HEK293T (cell line): ENCODE data around the gene PKNOX1.

ENCODE experiments used
- CTCF ChIA-PET: fragments of 350-600 bp; formaldehyde crosslinking; extraction: SDS; loops from one replicate; lab custom pipeline; 2021; ENCODE audit warnings: antibody characterized with exemption, inconsistent platforms; lab: Yijun Ruan, JAX
- POLR2A ChIA-PET: fragments of 350-600 bp; formaldehyde crosslinking; extraction: SDS; loops from one replicate; lab custom pipeline; 2020; ENCODE audit warnings: antibody characterized with exemption, inconsistent platforms; lab: Yijun Ruan, JAX
- DNase-seq: peaks from one replicate; pipeline ENCODE4 v3.0.0; 2012; ENCODE audit warnings: mixed read lengths; ENCODE audit errors: extremely low spot score
- ARNT ChIP-seq: fragments of 450-650 bp; IDR thresholded peaks from 2 replicates; pipeline ENCODE4 v1.6.1; 2017; ENCODE audit warnings: mild to moderate bottlenecking
- BHLHE40 ChIP-seq: fragments of 450-650 bp; IDR thresholded peaks from 2 replicates; pipeline ENCODE4 v1.6.1; 2016; ENCODE audit warnings: mild to moderate bottlenecking, moderate library complexity, borderline replicate concordance
- CTBP1 ChIP-seq: fragments of 450-650 bp; IDR thresholded peaks from 2 replicates; pipeline ENCODE4 v1.6.1; 2016; ENCODE audit warnings: borderline replicate concordance
- ELF4 ChIP-seq: fragments of 450-650 bp; IDR thresholded peaks from 2 replicates; pipeline ENCODE4 v1.6.1; 2017; ENCODE audit warnings: antibody characterized with exemption
- FOXA1 ChIP-seq: fragments of 450-650 bp; IDR thresholded peaks from 2 replicates; pipeline ENCODE4 v1.6.1; 2016; ENCODE audit warnings: mild to moderate bottlenecking
- FOXK2 ChIP-seq: fragments of 450-650 bp; IDR thresholded peaks from 2 replicates; pipeline ENCODE4 v1.6.1; 2016; ENCODE audit warnings: mild to moderate bottlenecking
- FOXM1 ChIP-seq: fragments of 450-650 bp; IDR thresholded peaks from 2 replicates; pipeline ENCODE4 v1.6.1; 2017; ENCODE audit warnings: mild to moderate bottlenecking, borderline replicate concordance
- HDGF ChIP-seq: fragments of 450-650 bp; IDR thresholded peaks from 2 replicates; pipeline ENCODE4 v1.6.1; 2017; ENCODE audit warnings: antibody characterized with exemption, borderline replicate concordance
- L3MBTL2 ChIP-seq: fragments of 450-650 bp; conservative IDR thresholded peaks from 2 replicates; pipeline ENCODE4 v1.6.1; 2016; ENCODE audit warnings: mild to moderate bottlenecking
- LEF1 ChIP-seq: fragments of 450-650 bp; IDR thresholded peaks from 2 replicates; pipeline ENCODE4 v1.6.1; 2017; ENCODE audit warnings: mild to moderate bottlenecking, borderline replicate concordance
- NFRKB ChIP-seq: fragments of 450-650 bp; IDR thresholded peaks from 2 replicates; pipeline ENCODE4 v1.6.1; 2016; ENCODE audit warnings: mild to moderate bottlenecking, moderate library complexity
- PKNOX1 ChIP-seq: fragments of 450-650 bp; IDR thresholded peaks from 2 replicates; pipeline ENCODE4 v1.6.1; 2016
- SP1 ChIP-seq: fragments of 450-650 bp; IDR thresholded peaks from 2 replicates; pipeline ENCODE4 v1.6.1; 2017
- SUZ12 ChIP-seq: fragments of 450-650 bp; IDR thresholded peaks from 2 replicates; pipeline ENCODE4 v1.6.1; 2016; ENCODE audit warnings: mild to moderate bottlenecking
- TARDBP ChIP-seq: fragments of 450-650 bp; IDR thresholded peaks from 2 replicates; pipeline ENCODE4 v1.6.1; 2016
- ZNF384 ChIP-seq: fragments of 450-650 bp; IDR thresholded peaks from 2 replicates; pipeline ENCODE4 v1.6.1; 2016

PKNOX1 gene

GRCh38 chr21:43020771-43021170 lies 46.4 kb downstream of the PKNOX1 start:
- POLR2A ChIA-PET, result no interaction called here
- no peak for DNase-seq
- TF ChIP-seq SP1, result no peak
- no peak for TF ChIP-seq FOXM1
- no peak for TF ChIP-seq CTBP1
- TF ChIP-seq HDGF, result no peak
- TF ChIP-seq PKNOX1, result no peak
- TF ChIP-seq FOXK2, result no peak
- TF ChIP-seq ELF4, result no peak
- CTCF ChIA-PET, result no interaction called here

- DNase-seq, result no peak
- ChIA-PET POLR2A (no interaction called here), CTCF (no interaction called here)
- TF ChIP-seq ELF4, result no peak
- no peak for TF ChIP-seq ARNT
- no peak for TF ChIP-seq TARDBP
- no peak for TF ChIP-seq FOXK2
- TF ChIP-seq L3MBTL2, result no peak
- no peak for TF ChIP-seq BHLHE40
- no peak for TF ChIP-seq FOXA1
- no peak for TF ChIP-seq FOXM1
- no peak for TF ChIP-seq SP1
- TF ChIP-seq NFRKB, result no peak
- TF ChIP-seq CTBP1, result no peak
- no peak for TF ChIP-seq PKNOX1
- no peak for TF ChIP-seq LEF1
- TF ChIP-seq ZNF384, result no peak
- TF ChIP-seq SUZ12, result no peak
- no peak for TF ChIP-seq HDGF
These were observed 46.8 kb downstream of the PKNOX1 start for GRCh38 chr21:43021191-43021590.

GRCh38 chr21:43021756-43022600 lies 47.6 kb downstream of the PKNOX1 start:
- ChIA-PET CTCF (no interaction called here), POLR2A (no interaction called here)
- TF ChIP-seq FOXK2 (no peak), CTBP1 (no peak), FOXM1 (no peak), BHLHE40 (no peak), TARDBP (no peak), NFRKB (no peak), HDGF (no peak), LEF1 (no peak), FOXA1 (no peak), ELF4 (no peak), SUZ12 (no peak), ARNT (no peak), PKNOX1 (no peak), L3MBTL2 (no peak), ZNF384 (no peak), SP1 (no peak)
- no peak for DNase-seq

- DNase-seq, result no peak
- TF ChIP-seq L3MBTL2, result no peak
- TF ChIP-seq TARDBP, result no peak
- TF ChIP-seq NFRKB, result no peak
- no peak for TF ChIP-seq FOXK2
- ChIA-PET CTCF (no interaction called here), POLR2A (no interaction called here)
These were observed 48.8 kb downstream of the PKNOX1 start for GRCh38 chr21:43023175-43023574.

GRCh38 chr21:43024439-43025136 lies 50.2 kb downstream of the PKNOX1 start:
- POLR2A ChIA-PET, result no interaction called here
- TF ChIP-seq FOXA1, result no peak
- DNase-seq, result no peak
- CTCF ChIA-PET, result no interaction called here

- ChIA-PET POLR2A (no interaction called here), CTCF (no interaction called here)
These were observed 51.3 kb downstream of the PKNOX1 start for GRCh38 chr21:43025636-43026180.

More at GRCh38 chr21:43025636-43026180, 51.3 kb downstream of the PKNOX1 start:
- TF ChIP-seq SUZ12 (no peak), FOXM1 (no peak), SP1 (no peak), FOXA1 (no peak), ARNT (no peak), BHLHE40 (no peak), NFRKB (no peak), HDGF (no peak), ELF4 (no peak), ZNF384 (no peak), FOXK2 (no peak), PKNOX1 (no peak), LEF1 (no peak), CTBP1 (no peak), TARDBP (no peak), L3MBTL2 (no peak)
- DNase-seq, result no peak
